Stimulated activated CD4-positive, alpha-beta T cell treated with anti-CD3 and anti-CD28 coated beads, TNF-alpha, amount 100 ng/mL, for 1 hour (primary cell): ENCODE results near the gene MLLT10.
A peak's percentile ranks its signal among the peaks of the same experiment; 100 is the strongest.
"Not testable (repeated sequence)": the region's sequence is repeated elsewhere in the genome, so short reads cannot be mapped to it uniquely, and the experiment has no call there.

Experiments
- DNase-seq, 3 donors: peaks; one replicate each; pipeline ENCODE4 v3.0.0-alpha.2; 2020; ENCODE audit warnings: low read depth in 3 of 3, low spot score in 1 of 3

Gene MLLT10

GRCh38 chr10:21527598-21528235, 6.3 kb upstream of the MLLT10 start:
- no peak for DNase-seq

- DNase-seq: no peak
Measured at GRCh38 chr10:21528236-21529031, 5.6 kb upstream of the MLLT10 start.

- no peak for DNase-seq
Measured at GRCh38 chr10:21529032-21529910, 4.8 kb upstream of the MLLT10 start.

- no peak for DNase-seq
Measured at GRCh38 chr10:21530168-21530567, 3.9 kb upstream of the MLLT10 start.

GRCh38 chr10:21530641-21531040, 3.4 kb upstream of the MLLT10 start:
- DNase-seq: no peak

- no peak for DNase-seq
Measured at GRCh38 chr10:21531164-21531563, 2.9 kb upstream of the MLLT10 start.

- no peak for DNase-seq
Measured at GRCh38 chr10:21532694-21533466, 1.2 kb upstream of the MLLT10 start.

GRCh38 chr10:21534280-21534586, 201 bp downstream of the MLLT10 start:
- no peak for DNase-seq

GRCh38 chr10:21534604-21535493, 817 bp downstream of the MLLT10 start:
- DNase-seq: peak in 1 of 3 donors; percentile 38

- no peak for DNase-seq
Measured at GRCh38 chr10:21535494-21535965, 1.5 kb downstream of the MLLT10 start.

- not testable (repeated sequence) for DNase-seq
Measured at GRCh38 chr10:21535976-21536375, 1.9 kb downstream of the MLLT10 start.

GRCh38 chr10:21536874-21537273, 2.8 kb downstream of the MLLT10 start:
- DNase-seq: no peak

GRCh38 chr10:21540701-21541100, 6.7 kb downstream of the MLLT10 start:
- not testable (repeated sequence) for DNase-seq

GRCh38 chr10:21547246-21547645, 13.2 kb downstream of the MLLT10 start:
- DNase-seq: no peak

- no peak for DNase-seq
Measured at GRCh38 chr10:21552638-21553037, 18.6 kb downstream of the MLLT10 start.

GRCh38 chr10:21556527-21556926, 22.5 kb downstream of the MLLT10 start:
- DNase-seq: no peak

GRCh38 chr10:21558984-21559383, 25.0 kb downstream of the MLLT10 start:
- DNase-seq: not testable (repeated sequence)

- no peak for DNase-seq
Measured at GRCh38 chr10:21570761-21571521, 36.9 kb downstream of the MLLT10 start.

- DNase-seq: no peak
Measured at GRCh38 chr10:21572578-21572977, 38.5 kb downstream of the MLLT10 start.
